NB4 (cell line): ENCODE measurements around the gene ARL10.

Experiments
- DNase-seq: peaks from one replicate; pipeline ENCODE4 v3.0.0; 2010; ENCODE audit warnings: low read depth
- H3K4me3 ChIP-seq: one replicate; pipeline ENCODE4 v1.5.1; 2011; ENCODE audit warnings: mild to moderate bottlenecking, low read depth, low read length, moderate library complexity
- CTCF ChIP-seq: IDR thresholded peaks from one replicate; pipeline ENCODE4 v1.5.1; 2012; ENCODE audit warnings: low read depth, low read length
- MAX ChIP-seq: IDR thresholded peaks from 2 replicates; pipeline ENCODE4 v1.6.1; 2011; ENCODE audit warnings: low read depth, low read length
- MYC ChIP-seq: IDR thresholded peaks from 2 replicates; pipeline ENCODE4 v1.6.1; 2011; ENCODE audit warnings: low read depth, low read length
- POLR2A ChIP-seq: IDR thresholded peaks from 2 replicates; pipeline ENCODE4 v1.6.1; 2011; ENCODE audit warnings: mild to moderate bottlenecking; ENCODE audit not compliant: insufficient read length; ENCODE audit errors: extremely low read depth

Gene ARL10

DNA sequence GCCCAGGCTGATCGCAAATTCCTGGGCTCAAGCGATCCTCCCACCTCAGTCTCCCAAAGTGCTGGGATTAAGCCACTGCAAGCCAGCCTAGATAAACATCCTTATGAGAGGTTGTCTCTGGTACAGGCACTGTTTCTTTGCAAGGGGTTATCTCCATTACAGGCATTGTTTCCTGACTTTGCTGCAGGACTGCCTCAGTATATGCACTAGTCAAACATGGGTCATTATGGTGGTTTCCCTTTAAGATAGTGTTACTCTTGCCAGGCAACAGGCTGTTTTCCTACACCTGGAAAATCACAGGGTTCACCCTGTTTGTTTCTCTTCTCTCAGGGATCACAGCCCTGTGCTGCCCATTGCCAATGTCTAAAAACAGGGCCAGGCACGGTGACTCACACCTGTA lies 58.9 kb downstream of the ARL10 start:
- DNase-seq: no peak
- no peak for TF ChIP-seq CTCF
- no peak for TF ChIP-seq MAX
- H3K4me3 ChIP-seq: no peak overlapping the region

DNA sequence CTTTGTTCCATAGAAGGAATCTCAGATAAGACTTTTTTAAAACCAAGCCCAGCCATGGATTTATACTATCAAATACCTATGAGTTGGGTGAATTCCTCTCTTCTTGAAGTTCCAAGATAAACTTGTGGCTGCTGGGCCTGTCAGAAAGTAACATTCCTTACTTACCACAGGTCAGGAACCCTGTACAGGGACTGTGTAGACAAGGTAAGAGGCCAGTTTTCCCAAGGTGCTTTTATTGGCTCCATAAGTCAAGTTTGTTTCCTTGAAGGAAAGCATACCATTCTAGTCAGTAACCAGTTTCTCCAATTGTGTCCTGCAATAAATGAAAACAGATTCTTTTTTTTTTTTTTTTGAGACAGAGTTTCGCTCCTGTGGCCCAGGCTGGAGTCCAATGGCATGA lies 59.9 kb downstream of the ARL10 start:
- no peak for DNase-seq
- no peak for TF ChIP-seq CTCF
- TF ChIP-seq MYC: no peak
- no peak for TF ChIP-seq MAX
- TF ChIP-seq POLR2A: no peak
- no peak overlapping the region for H3K4me3 ChIP-seq

- no peak for TF ChIP-seq MAX
- TF ChIP-seq MYC: no peak
- no peak for DNase-seq
- H3K4me3 ChIP-seq: no peak overlapping the region
These were observed 60.5 kb downstream of the ARL10 start for GRCh38 chr5:176425791-176426190.

- no peak for TF ChIP-seq POLR2A
- TF ChIP-seq MYC: no peak
- no peak for TF ChIP-seq MAX
- no peak for TF ChIP-seq CTCF
- no peak for DNase-seq
- H3K4me3 ChIP-seq: no peak overlapping the region
These were observed 61.6 kb downstream of the ARL10 start for GRCh38 chr5:176426876-176427275.

DNA sequence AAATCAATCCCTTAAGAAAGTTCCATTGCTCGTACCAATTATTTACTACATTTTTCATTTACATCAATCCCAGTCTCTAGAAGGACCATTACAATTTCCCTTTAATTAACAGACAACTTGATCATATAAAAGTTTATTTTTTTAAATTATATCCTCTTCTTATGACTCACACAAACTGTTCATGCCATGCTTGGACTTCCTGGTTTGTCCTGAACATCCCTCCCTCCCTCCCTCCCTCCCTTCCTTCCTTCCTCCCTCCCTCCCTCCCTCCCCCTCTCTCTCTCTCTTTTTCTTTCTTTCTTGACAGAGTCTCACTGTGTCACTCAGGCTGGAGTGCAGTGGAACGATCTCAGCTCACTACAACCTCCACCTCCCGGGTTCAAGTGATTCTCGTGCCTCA lies 62.7 kb downstream of the ARL10 start:
- no peak for DNase-seq
- TF ChIP-seq MAX (no peak), CTCF (no peak), POLR2A (no peak), MYC (no peak)
- no peak overlapping the region for H3K4me3 ChIP-seq

- TF ChIP-seq CTCF: no peak
- TF ChIP-seq MAX: no peak
- no peak for TF ChIP-seq MYC
- TF ChIP-seq POLR2A: no peak
These were observed 64.7 kb downstream of the ARL10 start for GRCh38 chr5:176429972-176430371.

More at GRCh38 chr5:176429972-176430371, 64.7 kb downstream of the ARL10 start:
- DNase-seq: no peak
- H3K4me3 ChIP-seq: no peak overlapping the region
